Measurements from ENCODE around the gene SAP30BP.

The SAP30BP gene

GRCh38 chr17:75695830-75696271 is 28.7 kb downstream of the SAP30BP start:
- H3K9me3 Mint-ChIP-seq = no peaks in the 10 kb centered on the region
- no peak for ATAC-seq
- no peak overlapping the region for H3K4me3 Mint-ChIP-seq
- no peaks in the 10 kb centered on the region for H3K27me3 Mint-ChIP-seq
- peaks cover 27% of the 10 kb centered on the region for H3K36me3 Mint-ChIP-seq (ENCODE audit: low read depth)
- H3K27ac Mint-ChIP-seq = no peak overlapping the region
- peaks cover 17% of the 10 kb centered on the region for H3K4me1 Mint-ChIP-seq
- no peak for DNase-seq

- H3K36me3 Mint-ChIP-seq (ENCODE audit: low read depth) = peaks cover 21% of the 10 kb centered on the region
- no peak overlapping the region for H3K27ac Mint-ChIP-seq
- H3K4me3 Mint-ChIP-seq = no peak overlapping the region
- no peak for DNase-seq
- ATAC-seq = no peak
- H3K9me3 Mint-ChIP-seq = no peaks in the 10 kb centered on the region
- H3K4me1 Mint-ChIP-seq = no peaks in the 10 kb centered on the region
- no peaks in the 10 kb centered on the region for H3K27me3 Mint-ChIP-seq
Measured at GRCh38 chr17:75697651-75698291, 30.6 kb downstream of the SAP30BP start.

- H3K4me1 Mint-ChIP-seq = no peaks in the 10 kb centered on the region
- no peaks in the 10 kb centered on the region for H3K9me3 Mint-ChIP-seq
- ATAC-seq (no peak), DNase-seq (no peak)
- peaks cover 18% of the 10 kb centered on the region for H3K36me3 Mint-ChIP-seq (ENCODE audit: low read depth)
- no peak overlapping the region for H3K27ac Mint-ChIP-seq
- H3K27me3 Mint-ChIP-seq = no peaks in the 10 kb centered on the region
- H3K4me3 Mint-ChIP-seq = no peak overlapping the region
Measured at GRCh38 chr17:75698659-75699058, 31.5 kb downstream of the SAP30BP start.

- ATAC-seq = no peak
- no peaks in the 10 kb centered on the region for H3K4me1 Mint-ChIP-seq
- no peak for DNase-seq
Measured at GRCh38 chr17:75701288-75701687, 34.1 kb downstream of the SAP30BP start.

GRCh38 chr17:75703191-75703590 is 36.1 kb downstream of the SAP30BP start:
- H3K27me3 Mint-ChIP-seq = no peaks in the 10 kb centered on the region
- H3K4me1 Mint-ChIP-seq = no peaks in the 10 kb centered on the region
- no peak for DNase-seq
- no peak overlapping the region for H3K27ac Mint-ChIP-seq
- peaks cover 20% of the 10 kb centered on the region for H3K36me3 Mint-ChIP-seq (ENCODE audit: low read depth)
- no peaks in the 10 kb centered on the region for H3K9me3 Mint-ChIP-seq
- no peak overlapping the region for H3K4me3 Mint-ChIP-seq
- ATAC-seq = no peak

More at GRCh38 chr17:75701288-75701687, 34.1 kb downstream of the SAP30BP start:
- no peak overlapping the region for H3K27ac Mint-ChIP-seq
- no peak overlapping the region for H3K4me3 Mint-ChIP-seq
- no peaks in the 10 kb centered on the region for H3K27me3 Mint-ChIP-seq
- no peaks in the 10 kb centered on the region for H3K9me3 Mint-ChIP-seq
- peaks cover 20% of the 10 kb centered on the region for H3K36me3 Mint-ChIP-seq (ENCODE audit: low read depth)

- no peaks in the 10 kb centered on the region for H3K9me3 Mint-ChIP-seq
- H3K4me1 Mint-ChIP-seq = no peaks in the 10 kb centered on the region
- H3K36me3 Mint-ChIP-seq (ENCODE audit: low read depth) = peaks cover 20% of the 10 kb centered on the region
- DNase-seq = no peak
- no peak overlapping the region for H3K4me3 Mint-ChIP-seq
- ATAC-seq = no peak
- no peaks in the 10 kb centered on the region for H3K27me3 Mint-ChIP-seq
- H3K27ac Mint-ChIP-seq = no peak overlapping the region
Measured at GRCh38 chr17:75703591-75703990, 36.5 kb downstream of the SAP30BP start.

GRCh38 chr17:75704963-75705875 is 38.1 kb downstream of the SAP30BP start:
- H3K36me3 Mint-ChIP-seq (ENCODE audit: low read depth) = peaks cover 17% of the 10 kb centered on the region
- H3K9me3 Mint-ChIP-seq = no peaks in the 10 kb centered on the region
- no peaks in the 10 kb centered on the region for H3K27me3 Mint-ChIP-seq
- ATAC-seq = no peak
- DNase-seq = no peak
- no peak overlapping the region for H3K4me3 Mint-ChIP-seq
- no peaks in the 10 kb centered on the region for H3K4me1 Mint-ChIP-seq
- no peak overlapping the region for H3K27ac Mint-ChIP-seq

- DNase-seq (no peak), ATAC-seq (no peak)
- Mint-ChIP-seq H3K4me1 (no peaks in the 10 kb centered on the region), H3K27me3 (no peaks in the 10 kb centered on the region), H3K4me3 (no peak overlapping the region), H3K27ac (no peak overlapping the region), H3K9me3 (no peaks in the 10 kb centered on the region), H3K36me3 (ENCODE audit: low read depth) (peaks cover 13% of the 10 kb centered on the region)
Measured at GRCh38 chr17:75706042-75706728, 39.0 kb downstream of the SAP30BP start.

GRCh38 chr17:75707079-75707571 is 40.0 kb downstream of the SAP30BP start:
- Mint-ChIP-seq H3K4me1 (no peaks in the 10 kb centered on the region), H3K36me3 (ENCODE audit: low read depth) (peaks cover 9% of the 10 kb centered on the region), H3K9me3 (no peaks in the 10 kb centered on the region), H3K4me3 (no peak overlapping the region), H3K27ac (no peak overlapping the region), H3K27me3 (no peaks in the 10 kb centered on the region)
- no peak for ATAC-seq
- no peak for DNase-seq

GRCh38 chr17:75712446-75712845 is 45.3 kb downstream of the SAP30BP start:
- H3K36me3 Mint-ChIP-seq (ENCODE audit: low read depth) = no peaks in the 10 kb centered on the region

GRCh38 chr17:75719732-75720131 is 52.6 kb downstream of the SAP30BP start:
- H3K27ac Mint-ChIP-seq = no peak overlapping the region
- H3K9me3 Mint-ChIP-seq = no peaks in the 10 kb centered on the region
- H3K4me3 Mint-ChIP-seq = no peak overlapping the region

More at GRCh38 chr17:75712446-75712845, 45.3 kb downstream of the SAP30BP start:
- H3K9me3 Mint-ChIP-seq = no peaks in the 10 kb centered on the region
- no peak overlapping the region for H3K27ac Mint-ChIP-seq
- no peak overlapping the region for H3K4me3 Mint-ChIP-seq
- H3K27me3 Mint-ChIP-seq = peaks cover 7% of the 10 kb centered on the region
- no peak for DNase-seq
- H3K4me1 Mint-ChIP-seq = no peaks in the 10 kb centered on the region
- ATAC-seq = no peak

GRCh38 chr17:75720656-75721462 is 53.7 kb downstream of the SAP30BP start, which contains the start of gene ITGB4:
Gene ITGB4, plus strand, starts transcription at chr17:75721459. Its CDS starts 3,245 bp downstream, at chr17:75724704.
- peak; percentile 52 for DNase-seq
- no peaks in the 10 kb centered on the region for H3K9me3 Mint-ChIP-seq
- no peak within 1 kb of the TSS for H3K27ac Mint-ChIP-seq
- peak within 1 kb of the TSS; percentile 65 for H3K4me3 Mint-ChIP-seq
- H3K4me1 Mint-ChIP-seq = peaks cover 4% of the 10 kb centered on the region
- peaks cover 15% of the 10 kb centered on the region for H3K27me3 Mint-ChIP-seq
- peak; percentile 62 for ATAC-seq
- no peaks in the 10 kb centered on the region for H3K36me3 Mint-ChIP-seq (ENCODE audit: low read depth)

More at GRCh38 chr17:75719732-75720131, 52.6 kb downstream of the SAP30BP start:
- H3K27me3 Mint-ChIP-seq = peaks cover 18% of the 10 kb centered on the region
- ATAC-seq (no peak), DNase-seq (no peak)
- no peaks in the 10 kb centered on the region for H3K36me3 Mint-ChIP-seq (ENCODE audit: low read depth)
- H3K4me1 Mint-ChIP-seq = peaks cover 4% of the 10 kb centered on the region

- ATAC-seq = peak; percentile 26
- H3K4me3 Mint-ChIP-seq = no peak overlapping the region
- H3K36me3 Mint-ChIP-seq (ENCODE audit: low read depth) = no peaks in the 10 kb centered on the region
- no peak overlapping the region for H3K27ac Mint-ChIP-seq
- H3K27me3 Mint-ChIP-seq = peaks cover 14% of the 10 kb centered on the region
- peaks cover 4% of the 10 kb centered on the region for H3K4me1 Mint-ChIP-seq
- H3K9me3 Mint-ChIP-seq = no peaks in the 10 kb centered on the region
- DNase-seq = no peak
Measured at GRCh38 chr17:75721463-75722011, 54.4 kb downstream of the SAP30BP start.

Data from activated naive CD8-positive, alpha-beta T cell treated with anti-CD3 and anti-CD28 coated beads, Interleukin-2, amount 50 U/mL, for 24 hours (primary cell).